ENCODE results near the gene DLGAP5.

The DLGAP5 gene

GRCh38 chr14:55133416-55133815, 58.0 kb downstream of the DLGAP5 start:
- Histone ChIP-seq H3K27ac (ENCODE audit: low read depth, low read length) (no peak overlapping the region), H3K23ac (ENCODE audit: low read length) (no peak overlapping the region)

GRCh38 chr14:55131370-55132137, 59.8 kb downstream of the DLGAP5 start:
- peak overlapping the region; percentile 43 for H3K18ac ChIP-seq (ENCODE audit: low read length)
- no peak overlapping the region for H4K8ac ChIP-seq (ENCODE audit: low read depth, low read length)
- H2BK12ac ChIP-seq (ENCODE audit: low read length), result peak overlapping the region; percentile 62
- H4K91ac ChIP-seq (ENCODE audit: low read depth, low read length), result no peak overlapping the region
- H2AFZ ChIP-seq (ENCODE audit: insufficient read depth, low read length, poor library complexity), result no peak overlapping the region
- WGBS (ENCODE audit: extremely low coverage, insufficient coverage, insufficient read length), result no CpG with 5 or more reads among the region's 7 CpGs
- no peak overlapping the region for H4K12ac ChIP-seq (ENCODE audit: low read depth, low read length)
- no peak overlapping the region for H2AK5ac ChIP-seq (ENCODE audit: low read length)
- H3K79me1 ChIP-seq (ENCODE audit: low read length), result peaks cover 9% of the 10 kb centered on the region
- no peak overlapping the region for H3K23ac ChIP-seq (ENCODE audit: low read length)
- no peak overlapping the region for H3K14ac ChIP-seq (ENCODE audit: low read length)
- no peak overlapping the region for H3K27ac ChIP-seq (ENCODE audit: low read depth, low read length)
- peak overlapping the region; percentile 39 for H3K4ac ChIP-seq (ENCODE audit: low read depth, low read length)
- DNase-seq, result peak in 1 of 2 donors; percentile 47
- peaks cover 11% of the 10 kb centered on the region for H3K79me2 ChIP-seq (ENCODE audit: control insufficient read depth, insufficient read depth, low read length, poor library complexity)
- peak overlapping the region; percentile 3 for H3K4me2 ChIP-seq (ENCODE audit: low read length)
- H3K4me1 ChIP-seq (ENCODE audit: control insufficient read depth in 1 of 2, insufficient read depth in 2 of 2, low read length in 2 of 2), result peaks cover 10 to 16% of the 10 kb centered on the region in 2 experiments
- H3K36me3 ChIP-seq (ENCODE audit: control insufficient read depth in 1 of 2, insufficient read depth in 2 of 2, low read length in 2 of 2), result peaks cover 0 to 3% of the 10 kb centered on the region in 2 experiments
- no peak overlapping the region for H2BK5ac ChIP-seq (ENCODE audit: low read depth, low read length, poor library complexity)
- no peak overlapping the region for H2BK120ac ChIP-seq (ENCODE audit: insufficient read depth, low read length, poor library complexity)
- H3K9me3 ChIP-seq (ENCODE audit: insufficient read depth, low read depth, low read length), result no peaks in the 10 kb centered on the region
- H3K4me3 ChIP-seq (ENCODE audit: low read depth, low read length), result no peak overlapping the region
- no peaks in the 10 kb centered on the region for H3K27me3 ChIP-seq (ENCODE audit: insufficient read depth, low read length)
- no peak overlapping the region for H3K9ac ChIP-seq (ENCODE audit: low read length)

More at GRCh38 chr14:55133416-55133815, 58.0 kb downstream of the DLGAP5 start:
- peaks cover 2 to 7% of the 10 kb centered on the region in 2 experiments for H3K36me3 ChIP-seq (ENCODE audit: control insufficient read depth in 1 of 2, insufficient read depth in 2 of 2, low read length in 2 of 2)
- no peak overlapping the region for H4K8ac ChIP-seq (ENCODE audit: low read depth, low read length)
- H4K91ac ChIP-seq (ENCODE audit: low read depth, low read length), result no peak overlapping the region
- H3K4me2 ChIP-seq (ENCODE audit: low read length), result no peak overlapping the region
- no peak overlapping the region for H3K14ac ChIP-seq (ENCODE audit: low read length)
- no peak overlapping the region for H2BK120ac ChIP-seq (ENCODE audit: insufficient read depth, low read length, poor library complexity)
- no peaks in the 10 kb centered on the region for H3K9me3 ChIP-seq (ENCODE audit: insufficient read depth, low read depth, low read length)
- peaks cover 13 to 23% of the 10 kb centered on the region in 2 experiments for H3K4me1 ChIP-seq (ENCODE audit: control insufficient read depth in 1 of 2, insufficient read depth in 2 of 2, low read length in 2 of 2)
- H3K4me3 ChIP-seq (ENCODE audit: low read depth, low read length), result no peak overlapping the region
- H2BK5ac ChIP-seq (ENCODE audit: low read depth, low read length, poor library complexity), result no peak overlapping the region
- no peaks in the 10 kb centered on the region for H3K27me3 ChIP-seq (ENCODE audit: insufficient read depth, low read length)
- H3K79me2 ChIP-seq (ENCODE audit: control insufficient read depth, insufficient read depth, low read length, poor library complexity), result peaks cover 11% of the 10 kb centered on the region
- H3K79me1 ChIP-seq (ENCODE audit: low read length), result peaks cover 11% of the 10 kb centered on the region
- H2BK12ac ChIP-seq (ENCODE audit: low read length), result no peak overlapping the region
- H3K9ac ChIP-seq (ENCODE audit: low read length), result no peak overlapping the region
- H3K18ac ChIP-seq (ENCODE audit: low read length), result no peak overlapping the region
- WGBS (ENCODE audit: extremely low coverage, insufficient coverage, insufficient read length), result no CpG with 5 or more reads among the region's 4 CpGs
- H4K12ac ChIP-seq (ENCODE audit: low read depth, low read length), result no peak overlapping the region
- DNase-seq, result peak; percentile 30 to 70
- no peak overlapping the region for H2AK5ac ChIP-seq (ENCODE audit: low read length)
- no peak overlapping the region for H2AFZ ChIP-seq (ENCODE audit: insufficient read depth, low read length, poor library complexity)
- peak overlapping the region; percentile 73 for H3K4ac ChIP-seq (ENCODE audit: low read depth, low read length)

DNA sequence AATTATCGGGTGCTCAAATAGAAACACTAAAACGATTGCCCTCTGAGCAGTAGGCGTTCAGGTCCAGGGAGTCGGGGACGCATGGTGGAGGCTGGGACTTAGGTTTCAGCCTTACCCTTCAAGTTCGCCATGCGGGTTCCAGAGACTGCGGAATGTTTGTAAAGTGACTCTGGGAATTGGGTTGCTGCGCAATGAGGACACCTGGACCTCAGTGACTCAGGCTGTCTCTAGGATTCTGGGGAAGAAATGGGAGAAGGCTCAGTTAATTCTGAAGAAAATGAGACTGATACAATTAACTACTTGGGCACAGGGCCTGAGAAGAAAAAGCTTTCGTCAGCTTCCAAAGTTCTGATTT, 61.2 kb downstream of the DLGAP5 start:
- Histone ChIP-seq H4K8ac (ENCODE audit: low read depth, low read length) (peak overlapping the region; percentile 23), H3K27me3 (ENCODE audit: insufficient read depth, low read length) (no peaks in the 10 kb centered on the region), H3K4me1 (ENCODE audit: control insufficient read depth in 1 of 2, insufficient read depth in 2 of 2, low read length in 2 of 2) (peaks cover 10 to 17% of the 10 kb centered on the region in 2 experiments), H3K23ac (ENCODE audit: low read length) (no peak overlapping the region), H2AK5ac (ENCODE audit: low read length) (no peak overlapping the region), H3K27ac (ENCODE audit: low read depth, low read length) (no peak overlapping the region), H3K4ac (ENCODE audit: low read depth, low read length) (peak overlapping the region; percentile 72), H2AFZ (ENCODE audit: insufficient read depth, low read length, poor library complexity) (no peak overlapping the region), H2BK12ac (ENCODE audit: low read length) (peak overlapping the region; percentile 26), H2BK120ac (ENCODE audit: insufficient read depth, low read length, poor library complexity) (no peak overlapping the region), H3K14ac (ENCODE audit: low read length) (no peak overlapping the region), H3K9me3 (ENCODE audit: insufficient read depth, low read depth, low read length) (no peaks in the 10 kb centered on the region), H4K91ac (ENCODE audit: low read depth, low read length) (no peak overlapping the region), H3K36me3 (ENCODE audit: control insufficient read depth in 1 of 2, insufficient read depth in 2 of 2, low read length in 2 of 2) (peaks cover 0 to 3% of the 10 kb centered on the region in 2 experiments), H3K79me2 (ENCODE audit: control insufficient read depth, insufficient read depth, low read length, poor library complexity) (peaks cover 11% of the 10 kb centered on the region), H3K9ac (ENCODE audit: low read length) (peak overlapping the region; percentile 5), H3K18ac (ENCODE audit: low read length) (peak overlapping the region; percentile 41), H3K79me1 (ENCODE audit: low read length) (peaks cover 11% of the 10 kb centered on the region), H3K4me3 (ENCODE audit: low read depth, low read length) (peak overlapping the region; percentile 73), H3K4me2 (ENCODE audit: low read length) (peak overlapping the region; percentile 79), H2BK5ac (ENCODE audit: low read depth, low read length, poor library complexity) (no peak overlapping the region), H4K12ac (ENCODE audit: low read depth, low read length) (no peak overlapping the region)
- WGBS (ENCODE audit: extremely low coverage, insufficient coverage, insufficient read length), result no CpG with 5 or more reads among the region's 10 CpGs
- DNase-seq, result peak; percentile 93 to 96

DNA sequence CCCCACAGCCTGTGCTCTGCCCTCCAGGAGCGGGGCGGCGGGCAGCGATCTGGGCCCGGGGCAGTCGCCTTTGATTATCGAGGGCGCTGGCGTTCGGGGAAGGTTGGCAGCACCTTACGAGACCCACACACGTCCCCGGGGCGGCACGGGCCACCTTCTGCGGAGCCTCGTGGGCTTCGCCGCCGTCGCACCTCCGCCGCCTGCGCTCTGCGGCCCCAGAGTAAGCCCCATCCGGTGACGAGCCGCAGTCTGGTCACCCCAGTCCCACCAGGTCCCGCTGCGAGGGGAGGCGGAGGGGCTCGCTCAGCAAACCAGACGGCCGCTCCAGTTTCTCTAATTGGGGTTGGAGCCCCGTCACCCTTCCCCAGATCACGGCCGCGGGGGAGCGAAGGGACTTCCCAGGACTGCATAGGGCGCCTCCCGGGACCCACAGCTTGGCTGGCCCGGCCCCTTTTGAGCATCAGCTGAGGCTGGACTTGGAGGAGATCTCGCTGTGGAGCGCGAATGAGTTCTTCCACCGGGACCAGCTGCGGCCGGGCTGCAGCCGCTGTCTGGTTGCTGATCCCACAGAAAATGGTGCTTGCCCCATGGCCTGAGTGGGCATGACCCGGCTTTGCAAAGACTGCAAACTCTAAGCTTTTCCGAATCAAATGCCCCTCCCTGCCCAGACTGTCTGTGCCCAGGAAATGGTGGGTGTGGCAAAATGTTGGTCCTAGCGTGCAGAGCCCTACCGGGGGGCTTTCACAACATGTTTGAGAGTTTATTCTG, 61.8 kb downstream of the DLGAP5 start:
- H3K4me2 ChIP-seq (ENCODE audit: low read length), result peak overlapping the region; percentile 79
- peak overlapping the region; percentile 75 for H2AK5ac ChIP-seq (ENCODE audit: low read length)
- peak overlapping the region; percentile 90 for H3K14ac ChIP-seq (ENCODE audit: low read length)
- no peaks in the 10 kb centered on the region for H3K9me3 ChIP-seq (ENCODE audit: insufficient read depth, low read depth, low read length)
- peak overlapping the region; percentile 73 for H3K4me3 ChIP-seq (ENCODE audit: low read depth, low read length)
- peak overlapping the region; percentile 71 for H2BK120ac ChIP-seq (ENCODE audit: insufficient read depth, low read length, poor library complexity)
- peak overlapping the region; percentile 50 for H4K12ac ChIP-seq (ENCODE audit: low read depth, low read length)
- H3K27ac ChIP-seq (ENCODE audit: low read depth, low read length), result no peak overlapping the region
- H3K23ac ChIP-seq (ENCODE audit: low read length), result no peak overlapping the region
- peak overlapping the region; percentile 54 for H2BK5ac ChIP-seq (ENCODE audit: low read depth, low read length, poor library complexity)
- H3K79me1 ChIP-seq (ENCODE audit: low read length), result peaks cover 14% of the 10 kb centered on the region
- H3K27me3 ChIP-seq (ENCODE audit: insufficient read depth, low read length), result no peaks in the 10 kb centered on the region
- H3K9ac ChIP-seq (ENCODE audit: low read length), result no peak overlapping the region
- H2AFZ ChIP-seq (ENCODE audit: insufficient read depth, low read length, poor library complexity), result peak overlapping the region; percentile 78
- DNase-seq, result peak; percentile 76 to 78
- H4K91ac ChIP-seq (ENCODE audit: low read depth, low read length), result peak overlapping the region; percentile 85
- peak overlapping the region; percentile 26 for H2BK12ac ChIP-seq (ENCODE audit: low read length)
- H3K4ac ChIP-seq (ENCODE audit: low read depth, low read length), result peak overlapping the region; percentile 72
- peaks cover 0 to 3% of the 10 kb centered on the region in 2 experiments for H3K36me3 ChIP-seq (ENCODE audit: control insufficient read depth in 1 of 2, insufficient read depth in 2 of 2, low read length in 2 of 2)
- peaks cover 11% of the 10 kb centered on the region for H3K79me2 ChIP-seq (ENCODE audit: control insufficient read depth, insufficient read depth, low read length, poor library complexity)
- H4K8ac ChIP-seq (ENCODE audit: low read depth, low read length), result peak overlapping the region; percentile 81
- peak overlapping the region; percentile 92 for H3K18ac ChIP-seq (ENCODE audit: low read length)
- H3K4me1 ChIP-seq (ENCODE audit: control insufficient read depth in 1 of 2, insufficient read depth in 2 of 2, low read length in 2 of 2), result peaks cover 13 to 20% of the 10 kb centered on the region in 2 experiments
- WGBS (ENCODE audit: extremely low coverage, insufficient coverage, insufficient read length), result no CpG with 5 or more reads among the region's 53 CpGs
